Measurements from ENCODE around the gene YIPF2.
A peak's percentile ranks its signal among the peaks of the same experiment; 100 is the strongest.
"Not testable (repeated sequence)": the region's sequence is repeated elsewhere in the genome, so short reads cannot be mapped to it uniquely, and the experiment has no call there.

The YIPF2 gene

DNA sequence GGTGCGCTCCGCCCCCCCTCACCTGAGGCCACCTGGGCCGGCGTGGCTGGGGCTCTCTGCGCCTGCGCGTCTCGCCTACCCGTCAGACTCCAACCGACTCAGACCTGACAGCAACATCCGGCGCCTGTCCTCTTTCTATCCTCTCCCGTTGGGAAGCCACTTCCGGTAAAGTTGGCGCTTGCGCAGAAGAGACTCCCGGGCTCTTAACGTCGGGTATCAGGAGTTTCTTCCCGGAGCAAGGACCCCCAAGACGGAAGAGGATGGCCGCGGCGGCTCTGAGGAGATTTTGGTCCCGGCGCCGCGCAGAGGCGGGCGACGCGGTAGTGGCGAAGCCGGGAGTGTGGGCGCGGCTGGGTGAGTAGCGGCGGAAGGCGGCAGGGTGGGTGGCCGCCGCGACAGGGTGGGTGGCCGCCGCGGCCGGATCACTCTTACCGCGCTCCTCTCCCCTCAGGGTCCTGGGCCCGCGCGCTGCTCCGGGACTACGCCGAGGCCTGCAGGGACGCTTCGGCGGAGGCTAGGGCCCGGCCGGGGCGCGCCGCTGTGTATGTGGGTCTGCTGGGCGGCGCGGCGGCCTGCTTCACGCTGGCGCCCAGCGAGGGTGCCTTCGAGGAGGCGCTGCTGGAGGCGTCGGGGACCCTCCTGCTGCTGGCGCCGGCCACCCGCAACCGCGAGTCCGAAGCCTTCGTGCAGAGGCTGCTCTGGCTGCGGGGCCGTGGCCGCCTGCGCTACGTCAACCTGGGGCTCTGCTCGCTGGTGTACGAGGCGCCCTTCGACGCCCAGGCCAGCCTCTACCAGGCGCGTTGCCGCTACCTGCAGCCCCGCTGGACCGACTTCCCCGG, at the start of gene YIPF2, which contains the start of gene TIMM29:
Gene YIPF2 (minus strand): TSS at position 77 of the 839 bp plus-strand sequence. CDS start 229 bp downstream, outside the sequence.
Gene TIMM29 (plus strand): TSS at position 249 of the 839 bp plus-strand sequence. CDS start 12 bp downstream, at position 261.
- DNase-seq, result peak; percentile 99

DNA sequence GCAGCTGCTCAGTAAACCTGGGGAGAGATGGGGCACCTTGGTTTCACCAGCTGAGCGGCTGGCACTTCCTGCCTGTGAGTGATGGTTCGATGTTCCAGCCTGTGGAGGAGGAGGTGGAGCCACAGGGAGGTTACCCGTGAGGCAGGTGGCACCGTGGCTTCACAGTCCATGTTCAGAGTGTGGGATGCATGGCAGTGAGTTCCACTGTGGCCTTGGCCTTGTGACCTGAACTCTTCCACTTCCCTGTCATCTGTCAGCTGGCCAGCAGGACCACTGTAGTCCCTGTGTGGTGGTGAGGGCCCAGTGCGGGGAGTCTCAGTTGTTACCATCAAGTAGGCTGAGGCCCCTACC, 49.3 kb upstream of the YIPF2 start:
- no peak for DNase-seq

DNA sequence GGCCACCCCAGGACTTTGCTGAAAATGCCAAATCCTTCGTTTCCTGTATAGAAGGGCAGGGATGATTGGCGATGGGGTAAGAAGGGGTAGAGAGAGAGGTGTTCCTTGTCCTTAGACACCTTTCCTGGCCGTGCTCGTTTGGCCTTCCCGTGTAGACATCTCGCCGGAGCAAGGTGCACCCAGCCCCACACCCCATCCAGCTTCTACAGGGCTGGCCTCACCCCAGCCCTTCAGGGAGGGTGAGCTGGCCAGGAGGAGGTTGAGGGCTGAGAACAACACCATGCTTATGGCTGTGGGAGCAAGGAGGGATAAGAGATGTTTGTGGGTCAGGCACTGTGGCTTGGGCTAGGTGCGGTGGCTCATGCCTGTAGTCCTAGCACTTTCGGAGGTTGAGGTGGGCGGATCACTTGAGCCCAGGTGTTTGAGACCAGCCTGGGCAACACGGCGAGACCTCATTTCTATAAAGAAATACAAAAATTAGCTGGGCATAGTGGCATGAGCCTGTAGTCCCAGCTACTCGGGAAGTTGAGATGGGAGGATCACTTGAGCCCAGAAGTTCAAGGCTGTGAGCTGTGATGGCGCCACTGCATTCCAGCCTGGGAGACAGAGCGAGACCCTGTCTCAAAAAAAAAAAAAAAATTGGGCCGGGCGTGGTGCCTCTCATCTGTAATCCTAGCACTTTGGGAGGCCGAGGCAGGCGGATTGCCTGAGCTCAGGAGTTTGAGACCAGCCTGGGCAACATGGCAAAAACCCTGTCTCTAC, 47.9 kb upstream of the YIPF2 start:
- DNase-seq, result no peak

DNA sequence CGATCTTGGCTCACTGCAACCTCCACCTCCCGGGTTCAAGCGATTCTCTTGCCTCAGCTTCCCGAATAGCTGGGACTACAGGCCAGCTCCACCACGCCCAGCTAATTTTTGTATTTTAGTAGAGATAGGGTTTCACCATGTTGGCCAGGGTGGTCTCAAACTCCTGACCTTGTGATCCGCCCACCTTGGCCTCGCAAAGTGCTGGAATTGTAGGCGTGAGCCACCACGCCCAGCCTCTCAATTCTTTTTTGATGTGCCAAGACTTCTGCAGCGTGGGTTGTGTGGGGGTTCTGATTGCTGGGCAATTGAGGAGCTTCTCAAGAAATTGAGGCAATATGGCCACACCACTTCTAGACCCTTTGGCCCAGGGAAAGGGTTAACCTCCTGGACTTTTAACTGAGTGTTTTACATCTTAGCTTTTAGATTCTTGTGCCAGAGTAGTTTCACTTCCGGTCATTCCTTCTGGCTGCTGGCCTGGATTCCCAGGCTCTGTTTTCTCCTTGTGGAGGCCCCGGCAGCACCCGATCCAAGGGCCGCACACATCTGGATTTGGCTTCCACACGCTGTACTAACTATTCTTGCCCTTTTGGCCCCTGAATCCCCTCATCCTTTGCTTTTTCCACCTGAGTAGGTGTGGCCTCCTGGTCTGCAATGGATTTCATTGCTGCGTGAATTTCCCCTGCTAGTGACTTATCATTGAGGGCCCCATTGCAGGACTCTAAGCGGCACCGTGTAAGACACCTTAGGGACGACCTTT, 47.1 kb upstream of the YIPF2 start:
- no peak for DNase-seq

DNA sequence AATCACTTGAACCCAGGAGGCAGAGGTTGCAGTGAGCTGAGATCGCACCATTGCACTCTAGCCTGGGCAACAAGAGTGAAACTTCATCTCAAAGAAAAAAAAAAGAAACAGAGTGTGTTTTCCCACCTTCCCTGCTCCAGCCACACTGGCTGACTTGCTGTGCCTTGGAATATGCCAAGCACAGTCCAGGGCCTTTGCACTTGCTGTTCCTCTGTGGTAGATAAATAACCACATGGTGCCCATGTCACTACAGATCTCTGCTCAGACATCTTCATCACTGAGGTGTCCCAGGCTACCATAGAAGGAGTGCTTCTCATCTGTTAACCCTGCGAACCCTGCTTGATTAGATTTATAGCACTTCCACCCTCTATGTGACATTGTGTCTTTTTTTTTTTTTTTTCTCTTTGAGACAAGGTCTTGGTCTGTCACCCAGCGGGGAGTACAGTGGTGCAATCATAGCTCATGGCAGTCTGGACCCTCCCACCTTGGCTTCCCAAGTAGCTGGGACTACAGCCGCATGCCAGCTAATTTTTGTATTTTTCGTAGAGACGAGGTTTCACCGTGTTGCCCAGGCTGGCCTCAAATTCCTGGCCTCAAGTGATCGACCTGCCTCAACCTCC, 42.8 kb upstream of the YIPF2 start:
- DNase-seq, result no peak

DNA sequence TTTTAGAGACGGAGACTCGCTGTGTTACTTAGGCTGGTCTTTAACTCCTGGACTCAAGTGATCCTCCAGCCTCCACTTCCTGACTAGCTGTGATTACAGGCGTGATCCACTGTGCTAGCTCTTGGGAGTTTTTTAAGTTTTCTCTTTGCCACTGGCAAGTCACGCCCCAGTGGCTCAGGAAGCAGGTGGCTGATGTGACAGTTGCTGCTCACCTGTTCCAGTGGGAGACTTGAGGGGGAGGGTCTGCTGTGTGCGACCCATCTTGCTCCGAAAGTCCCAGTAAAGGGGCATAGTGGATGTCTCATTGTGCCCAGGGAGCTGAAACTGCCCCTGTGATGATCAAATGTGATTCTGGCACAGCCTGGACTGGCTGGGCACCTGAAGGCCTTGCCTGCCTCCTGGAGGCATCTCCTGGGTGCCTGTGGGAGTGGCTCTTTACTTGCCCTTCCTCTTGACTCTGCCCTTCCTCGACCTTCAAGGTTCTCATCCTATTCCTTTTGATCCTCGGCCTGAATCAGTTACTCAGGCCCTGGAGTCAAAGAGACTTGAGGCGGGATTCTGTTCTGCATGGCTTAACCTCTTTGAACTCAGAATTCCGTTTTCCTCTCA, 40.2 kb upstream of the YIPF2 start:
- DNase-seq, result no peak

DNA sequence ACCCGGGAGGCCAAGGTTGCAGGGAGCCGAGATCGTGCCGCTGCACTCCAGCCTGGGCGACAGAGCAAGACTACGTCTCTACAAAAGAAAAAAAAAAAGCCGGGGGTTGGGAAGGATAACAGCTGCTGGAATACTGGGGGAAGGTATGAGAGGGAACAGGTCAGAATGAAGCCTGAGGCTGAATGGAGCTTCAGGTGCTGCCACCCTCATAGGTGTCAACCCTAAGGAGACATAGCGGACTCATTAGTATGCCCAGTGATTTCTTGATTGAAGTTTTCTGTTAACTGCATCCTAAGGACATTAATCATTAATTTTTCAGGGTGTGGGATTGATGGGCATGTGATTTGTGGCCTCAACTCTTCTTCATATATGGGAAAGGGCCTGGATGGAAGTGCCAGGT, 38.4 kb upstream of the YIPF2 start:
- no peak for DNase-seq

DNA sequence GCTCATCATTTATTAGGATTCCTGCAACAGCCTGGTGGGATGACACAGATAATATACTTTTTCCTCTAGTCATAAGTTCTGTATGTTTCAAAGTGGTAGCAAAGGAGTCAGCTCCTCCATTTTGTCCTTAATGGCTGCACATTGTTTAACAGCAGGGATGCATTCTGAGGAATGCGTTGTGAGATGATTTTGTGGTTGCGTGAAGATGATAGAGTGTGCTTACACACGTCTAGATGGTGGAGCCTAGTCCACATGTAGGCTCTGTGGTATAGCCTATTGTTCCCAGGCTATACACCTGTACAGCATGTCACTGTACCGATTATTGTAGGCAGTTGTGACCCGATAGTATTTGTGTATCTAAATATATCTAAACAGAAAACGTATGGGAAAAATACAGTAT, 37.0 kb upstream of the YIPF2 start:
- no peak for DNase-seq

DNA sequence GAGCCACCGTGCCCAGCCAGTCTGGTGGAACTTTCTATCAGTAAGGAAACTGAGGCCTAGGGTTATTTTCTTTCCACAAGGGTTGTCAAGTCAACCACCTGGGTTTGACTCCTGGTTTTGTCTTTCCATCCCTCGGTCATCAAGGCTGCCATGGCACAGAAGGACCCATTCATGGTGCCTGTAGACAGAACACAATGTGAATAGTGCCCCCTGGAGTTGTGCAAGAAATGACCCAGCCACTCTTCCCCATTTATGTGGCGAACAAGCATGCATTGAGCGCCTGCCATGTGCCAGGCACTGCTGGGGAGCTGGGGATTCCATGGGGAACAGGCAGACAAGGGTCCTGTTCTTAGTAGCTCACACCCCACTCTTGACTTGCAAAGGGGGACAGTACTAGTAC, 36.5 kb upstream of the YIPF2 start:
- no peak for DNase-seq

DNA sequence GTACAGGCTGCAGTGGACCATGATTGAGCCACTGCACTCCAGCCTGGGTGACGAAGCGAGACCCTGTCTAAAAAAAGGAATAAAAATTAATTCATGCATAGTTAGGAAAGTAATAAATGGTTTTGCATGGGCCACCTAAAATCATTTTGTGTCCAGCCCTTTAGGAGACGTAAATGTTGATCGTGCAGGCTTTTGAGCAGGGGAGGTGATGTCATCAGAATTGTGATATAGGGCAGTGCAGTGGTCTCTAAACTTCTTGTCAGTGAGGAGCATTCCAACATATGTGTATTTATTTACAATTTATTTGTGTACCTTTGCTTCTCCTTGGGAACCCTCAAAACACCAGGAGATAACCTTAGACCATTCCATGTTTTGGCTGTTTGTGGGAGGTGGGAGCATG, 35.4 kb upstream of the YIPF2 start:
- no peak for DNase-seq

DNA sequence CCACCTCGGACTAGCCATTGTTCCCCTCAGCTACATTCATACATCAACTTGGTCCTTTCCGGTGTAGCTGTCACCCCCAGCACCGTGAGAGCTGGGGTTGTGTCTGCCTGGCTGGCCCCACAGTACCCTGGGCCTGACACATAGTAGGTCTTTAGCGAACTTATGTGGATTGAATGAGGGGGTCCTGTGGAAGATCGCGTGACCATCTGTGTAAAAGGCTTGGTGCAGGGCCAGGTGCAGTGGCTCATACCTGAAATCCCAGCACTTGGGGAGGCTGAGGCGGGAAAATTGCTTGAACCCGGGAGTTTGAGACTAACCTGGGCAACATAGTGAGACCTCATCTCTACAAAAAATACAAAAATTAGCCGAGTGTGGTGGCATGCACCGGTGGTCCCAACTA, 34.4 kb upstream of the YIPF2 start:
- DNase-seq, result no peak

DNA sequence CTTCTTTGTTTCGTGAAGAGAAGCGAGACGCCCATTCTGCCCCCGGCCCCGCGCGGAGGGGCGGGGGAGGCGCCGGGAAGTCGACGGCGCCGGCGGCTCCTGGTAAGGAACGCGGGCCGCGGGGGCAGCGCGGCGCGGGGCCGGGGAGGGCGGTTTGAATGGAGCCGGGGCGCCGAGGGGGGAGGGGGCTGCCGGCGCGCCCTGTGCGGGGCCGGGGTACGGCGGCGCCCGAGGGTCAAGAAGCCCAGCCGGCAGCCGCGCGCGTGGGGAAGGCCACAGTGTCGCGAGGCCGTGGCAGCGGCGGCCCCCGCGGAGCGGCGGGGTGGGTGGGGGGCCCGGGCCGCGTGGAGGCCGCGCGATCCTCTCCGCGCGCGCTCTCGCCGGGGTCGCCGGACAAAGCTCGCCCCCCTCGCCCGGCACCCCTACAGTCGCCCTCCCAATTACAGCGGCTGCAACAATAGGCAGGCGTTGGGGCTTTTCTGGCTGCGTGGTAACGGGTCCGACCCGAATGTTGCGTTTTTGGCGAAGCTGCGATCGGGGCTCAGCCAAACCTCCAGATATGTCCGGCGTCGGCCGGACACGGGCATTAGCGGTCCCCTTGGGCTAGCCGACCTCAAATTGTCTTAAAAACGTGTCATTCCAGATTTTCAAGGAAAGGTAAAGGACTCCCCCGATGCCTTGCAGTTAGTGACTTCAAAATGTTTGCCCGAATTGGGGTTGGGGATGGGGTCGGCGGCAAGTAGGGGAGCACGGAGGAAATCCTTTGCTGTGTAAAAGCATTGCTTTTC, 32.8 kb upstream of the YIPF2 start:
- DNase-seq, result no peak

DNA sequence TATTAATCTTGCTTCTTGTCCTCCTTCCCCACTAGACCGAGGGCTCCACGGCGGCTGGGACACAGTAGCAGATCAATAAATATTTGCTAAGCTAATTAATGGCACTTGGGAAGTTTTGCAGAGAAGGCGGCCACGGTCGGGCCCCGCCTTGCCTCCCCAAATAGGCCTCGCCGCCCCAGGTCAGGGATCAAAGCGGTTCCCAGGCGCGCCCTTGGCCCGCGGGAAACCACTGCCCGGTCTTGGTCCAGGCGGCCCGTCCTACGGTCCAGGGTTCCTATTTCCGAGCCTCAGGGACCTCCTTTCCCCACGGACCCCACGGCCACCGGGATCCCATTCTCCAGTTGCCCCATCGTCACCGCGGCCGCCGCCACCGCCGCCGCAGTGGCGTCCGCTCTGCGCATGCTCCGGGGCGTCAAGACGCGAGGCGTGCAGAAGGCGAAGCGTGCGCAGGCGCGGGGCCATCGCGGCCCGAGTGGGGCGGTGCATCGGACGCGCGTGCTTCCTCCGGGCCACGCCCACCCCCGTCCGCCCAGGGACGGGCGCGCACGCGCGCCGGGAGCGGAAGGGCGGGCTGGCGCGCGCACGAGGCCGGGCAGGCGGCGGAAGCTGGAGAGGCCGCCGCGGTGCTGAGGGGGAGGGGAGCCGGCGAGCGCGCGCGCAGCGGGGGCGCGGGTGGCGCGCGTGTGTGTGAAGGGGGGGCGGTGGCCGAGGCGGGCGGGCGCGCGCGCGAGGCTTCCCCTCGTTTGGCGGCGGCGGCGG, 32.1 kb upstream of the YIPF2 start, which contains the start of gene SMARCA4:
Gene SMARCA4 (plus strand): TSS at position 717 of the 759 bp plus-strand sequence. CDS start 23,122 bp downstream, outside the sequence.
- peak; percentile 96 for DNase-seq

DNA sequence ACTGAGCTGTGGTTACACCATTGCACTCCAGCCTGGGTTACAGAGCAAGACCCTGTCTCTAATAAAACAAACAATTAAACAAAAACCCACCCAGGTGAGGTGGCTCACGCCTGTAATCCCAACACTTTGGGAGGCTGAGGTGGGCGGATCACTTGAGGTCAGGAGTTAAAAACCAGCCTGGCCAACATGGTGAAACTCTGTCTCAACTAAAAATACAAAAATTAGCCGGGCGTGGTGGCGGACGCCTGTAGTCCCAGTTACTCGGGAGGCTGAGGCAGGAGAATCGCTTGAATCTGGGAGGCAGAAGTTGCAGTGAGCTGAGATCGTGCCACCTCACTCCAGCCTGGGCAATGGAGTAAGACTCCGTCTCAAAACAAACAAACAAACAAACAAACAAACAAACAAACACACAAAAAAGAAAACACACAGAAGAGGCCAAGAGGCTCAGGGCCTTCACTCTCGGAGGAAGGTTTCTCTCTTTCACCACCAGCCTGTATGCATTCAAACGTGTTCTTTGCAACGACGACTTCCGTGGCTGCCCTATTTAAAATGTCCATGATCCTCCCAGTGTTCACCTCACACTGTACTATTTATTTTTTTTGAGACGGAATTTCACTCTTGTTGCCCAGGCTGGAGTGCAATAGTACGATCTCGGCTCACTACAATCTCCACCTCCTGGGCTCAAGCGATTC, 31.0 kb upstream of the YIPF2 start:
- not testable (repeated sequence) for DNase-seq

DNA sequence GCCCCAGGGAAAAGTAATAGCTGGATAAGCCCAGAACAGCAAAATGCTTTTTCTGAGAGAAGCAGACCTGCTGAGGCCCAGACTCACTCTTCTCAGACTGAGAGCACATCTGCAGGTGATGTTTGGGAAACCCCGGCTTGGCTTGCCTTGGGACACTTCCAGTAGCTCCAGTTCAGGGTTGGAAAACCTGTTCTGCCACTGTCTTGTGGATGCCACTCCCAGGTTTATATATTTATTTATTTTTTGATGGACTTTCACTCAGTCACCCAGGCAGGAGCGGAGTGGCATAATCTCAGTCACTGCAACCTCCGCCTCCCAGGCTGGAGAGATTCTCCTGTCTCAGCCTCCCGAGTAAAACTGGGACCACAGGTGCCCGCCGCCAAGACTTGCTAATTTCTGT, 24.4 kb upstream of the YIPF2 start:
- no peak for DNase-seq

DNA sequence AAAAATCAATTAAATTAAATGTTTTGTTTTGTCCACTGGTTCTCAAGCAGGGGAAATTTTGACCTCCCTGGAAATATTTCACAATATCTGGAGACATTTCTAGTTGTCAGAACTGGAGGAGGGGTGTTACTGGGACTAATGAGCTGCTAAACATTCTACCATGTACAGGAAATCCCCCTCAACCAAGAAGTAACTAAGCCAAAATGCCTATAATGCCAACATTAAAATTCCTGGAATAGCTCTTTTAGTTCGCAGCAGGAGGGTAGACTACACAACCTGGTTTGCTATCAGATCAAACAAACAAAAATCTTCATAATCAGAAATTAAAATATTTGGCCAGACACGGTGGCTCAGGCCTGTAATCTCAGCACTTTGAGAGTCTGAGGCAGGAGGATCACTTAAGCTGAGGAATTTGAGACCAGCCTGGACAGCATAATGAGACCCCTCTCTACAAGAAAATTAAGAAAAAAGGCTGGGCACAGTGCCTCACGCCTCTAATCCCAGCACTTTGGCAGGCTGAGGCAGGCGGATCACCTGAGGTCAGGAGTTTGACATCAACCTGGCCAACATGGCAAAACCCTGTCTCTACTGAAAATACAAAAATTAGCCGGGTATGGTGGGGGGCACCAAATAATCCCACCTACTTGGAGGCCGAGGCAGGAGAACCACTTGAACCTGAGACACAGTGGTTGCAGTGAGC, 18.7 kb upstream of the YIPF2 start:
- DNase-seq, result no peak

DNA sequence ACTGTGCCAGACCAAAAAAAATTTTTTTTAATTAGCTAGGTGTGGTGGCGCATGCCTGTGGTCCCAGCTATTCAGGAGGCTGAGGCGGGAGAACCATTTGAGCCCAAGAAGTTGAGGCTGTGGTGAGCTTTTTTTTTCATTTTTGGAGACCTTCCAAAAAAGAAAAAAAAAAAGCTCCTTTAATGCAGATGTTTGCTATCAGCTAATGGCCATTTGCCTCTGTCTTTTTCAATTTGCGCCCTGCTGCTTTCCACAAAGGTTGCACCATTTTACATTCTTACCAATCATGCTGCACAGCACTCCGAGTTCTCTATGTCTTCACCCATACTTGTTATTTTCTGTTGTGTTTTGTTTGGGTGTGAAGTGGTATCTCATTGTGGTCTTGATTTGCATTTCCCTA, 16.8 kb upstream of the YIPF2 start:
- peak; percentile 46 for DNase-seq

DNA sequence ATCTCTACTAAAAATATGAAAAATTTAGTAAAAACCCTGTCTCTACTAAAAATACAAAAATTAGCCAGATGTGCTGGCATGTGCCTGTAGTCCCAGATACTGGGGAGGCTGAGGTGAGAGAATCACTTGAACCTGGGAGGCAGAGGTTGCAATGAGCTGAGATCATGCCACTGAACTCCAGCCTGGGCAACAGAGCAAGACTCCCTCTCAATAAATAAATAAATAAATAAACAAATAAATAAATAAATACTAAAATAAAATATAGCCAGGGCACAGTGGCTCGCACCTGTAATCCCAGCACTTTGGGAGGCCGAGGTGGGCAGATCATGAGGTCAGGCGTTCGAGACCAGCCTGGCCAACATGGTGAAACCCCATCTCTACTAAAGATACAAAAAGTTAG, 15.0 kb upstream of the YIPF2 start:
- DNase-seq, result not testable (repeated sequence)

DNA sequence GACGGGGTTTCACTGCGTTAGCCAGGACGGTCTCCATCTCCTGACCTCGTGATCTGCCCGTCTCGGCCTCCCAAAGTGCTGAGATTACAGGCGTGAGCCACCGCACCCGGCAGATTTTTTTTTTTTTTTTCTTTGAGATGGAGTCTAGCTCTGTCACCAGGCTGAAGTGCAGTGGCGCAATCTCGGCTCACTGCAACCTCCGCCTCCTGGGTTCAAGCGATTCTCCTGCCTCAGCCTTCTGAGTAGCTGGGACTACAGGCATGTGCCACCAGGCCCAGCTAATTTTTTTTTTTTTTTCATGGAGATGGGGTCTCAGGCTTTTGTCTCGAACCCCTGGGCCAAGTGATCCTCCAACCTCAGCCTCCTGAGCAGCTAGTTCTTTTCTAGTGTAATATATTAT, 13.2 kb upstream of the YIPF2 start:
- not testable (repeated sequence) for DNase-seq

All from hematopoietic multipotent progenitor cell treated with erythropoietin and hydrocortisone succinate and interleukin-3 and kit ligand, for 8 days (in vitro differentiated cells).